ENCODE data around the gene SRA1.

Gene SRA1

DNA sequence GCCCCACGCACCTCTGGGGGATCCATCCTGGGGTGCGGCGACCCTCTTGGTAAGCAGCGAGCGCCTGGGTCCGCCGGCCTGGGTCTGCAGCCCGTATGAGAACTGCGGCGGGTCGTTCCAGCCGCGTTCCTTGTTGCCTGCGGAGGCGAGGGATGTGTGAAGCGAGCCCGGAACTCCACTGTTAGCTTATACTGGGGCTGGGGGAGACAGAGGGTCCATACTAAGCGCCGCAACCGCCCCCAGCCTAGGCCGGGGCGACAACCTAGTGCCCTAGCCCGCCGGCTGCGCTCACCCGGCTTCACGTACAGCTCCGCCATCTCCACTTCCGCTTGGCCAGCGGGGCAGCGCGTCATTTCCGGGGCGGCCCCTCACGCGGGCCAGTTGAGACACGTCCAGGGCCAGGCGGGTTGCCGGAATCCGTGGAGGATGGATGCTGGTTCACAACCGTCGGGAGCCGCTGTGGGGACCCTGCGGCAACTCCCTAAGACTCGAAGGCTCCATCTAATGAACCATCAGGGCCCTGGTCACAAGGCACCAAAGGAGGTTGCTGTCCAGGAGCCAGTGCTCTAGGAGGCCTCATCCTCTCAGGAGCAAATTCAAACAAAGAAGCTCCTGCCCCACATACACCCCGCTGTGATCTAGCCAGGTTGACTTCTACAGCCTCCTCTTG, at the start of gene SRA1 (continued):
- TF ChIP-seq, protein P1, sequence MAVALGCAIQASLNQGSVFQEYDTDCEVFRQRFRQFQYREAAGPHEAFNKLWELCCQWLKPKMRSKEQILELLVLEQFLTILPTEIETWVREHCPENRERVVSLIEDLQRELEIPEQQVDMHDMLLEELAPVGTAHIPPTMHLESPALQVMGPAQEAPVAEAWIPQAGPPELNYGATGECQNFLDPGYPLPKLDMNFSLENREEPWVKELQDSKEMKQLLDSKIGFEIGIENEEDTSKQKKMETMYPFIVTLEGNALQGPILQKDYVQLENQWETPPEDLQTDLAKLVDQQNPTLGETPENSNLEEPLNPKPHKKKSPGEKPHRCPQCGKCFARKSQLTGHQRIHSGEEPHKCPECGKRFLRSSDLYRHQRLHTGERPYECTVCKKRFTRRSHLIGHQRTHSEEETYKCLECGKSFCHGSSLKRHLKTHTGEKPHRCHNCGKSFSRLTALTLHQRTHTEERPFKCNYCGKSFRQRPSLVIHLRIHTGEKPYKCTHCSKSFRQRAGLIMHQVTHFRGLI (tag by site-specific recombination; IDR thresholded peaks at IDR 0.05): 0 out of 2 replicates have a peak, but pooled peaks have one; percentile 10
- TF ChIP-seq ZBTB20 (tag by site-specific recombination; IDR thresholded peaks at IDR 0.05) (peak; percentile 61; the same call in 1 of the 2 replicates), ZFHX2 (tag by site-specific recombination; conservative IDR thresholded peaks at IDR 0.05) (no peak), ZNF548 (tag by site-specific recombination; IDR thresholded peaks at IDR 0.05) (no peak), ZNF830 (tag by site-specific recombination; IDR thresholded peaks at IDR 0.05; ENCODE audit: low read depth) (no peak), SP2 (tag by site-specific recombination; IDR thresholded peaks at IDR 0.05) (peak; percentile 89), ZNF621 (tag by site-specific recombination; IDR thresholded peaks at IDR 0.05) (no peak), ZSCAN5A (tag by site-specific recombination; IDR thresholded peaks at IDR 0.05) (no peak), ZFP3 (tag by site-specific recombination; IDR thresholded peaks at IDR 0.05; ENCODE audit: low read depth) (no peak), ZSCAN30 (tag by site-specific recombination; IDR thresholded peaks at IDR 0.05) (peak; percentile 65; the same call in 1 of the 2 replicates), ZNF658 (tag by site-specific recombination; IDR thresholded peaks at IDR 0.05) (no peak), ZNF350 (tag by site-specific recombination; IDR thresholded peaks at IDR 0.05) (no peak), SCRT1 (tag by site-specific recombination; IDR thresholded peaks at IDR 0.05; ENCODE audit: borderline replicate concordance) (no peak), ZNF792 (tag by site-specific recombination; IDR thresholded peaks at IDR 0.05) (no peak), ZNF354C (tag by site-specific recombination; IDR thresholded peaks at IDR 0.05; ENCODE audit: borderline replicate concordance, low read depth) (no peak), ZNF239 (tag by site-specific recombination; IDR thresholded peaks at IDR 0.05) (no peak), ZNF138 (tag by site-specific recombination; IDR thresholded peaks at IDR 0.05; ENCODE audit: borderline replicate concordance) (no peak), ZNF140 (tag by site-specific recombination; IDR thresholded peaks at IDR 0.05) (no peak), KLF10 (tag by site-specific recombination; IDR thresholded peaks at IDR 0.05) (no peak), ZNF501 (tag by site-specific recombination; IDR thresholded peaks at IDR 0.05) (peak; percentile 93), ZNF292 (tag by site-specific recombination; IDR thresholded peaks at IDR 0.05; ENCODE audit: borderline replicate concordance, low read depth) (no peak), ZNF2 (tag by site-specific recombination; IDR thresholded peaks at IDR 0.05) (peak; percentile 73), ZNF677 (tag by site-specific recombination; IDR thresholded peaks at IDR 0.05) (no peak), HOXA7 (CRISPR knock-in tag; IDR thresholded peaks at IDR 0.05; ENCODE audit: borderline replicate concordance) (no peak), ZNF266 (tag by site-specific recombination; IDR thresholded peaks at IDR 0.05; ENCODE audit: low read depth) (no peak), ZNF514 (tag by site-specific recombination; IDR thresholded peaks at IDR 0.05) (no peak), ZNF146 (tag by site-specific recombination; IDR thresholded peaks at IDR 0.05) (no peak), SETDB1 (IDR thresholded peaks at IDR 0.05; ENCODE audit: insufficient read length, low read length) (no peak), ZNF544 (tag by site-specific recombination; IDR thresholded peaks at IDR 0.05) (no peak), ZNF169 (tag by site-specific recombination; IDR thresholded peaks at IDR 0.05) (no peak)
- TF ChIP-seq, protein P2, sequence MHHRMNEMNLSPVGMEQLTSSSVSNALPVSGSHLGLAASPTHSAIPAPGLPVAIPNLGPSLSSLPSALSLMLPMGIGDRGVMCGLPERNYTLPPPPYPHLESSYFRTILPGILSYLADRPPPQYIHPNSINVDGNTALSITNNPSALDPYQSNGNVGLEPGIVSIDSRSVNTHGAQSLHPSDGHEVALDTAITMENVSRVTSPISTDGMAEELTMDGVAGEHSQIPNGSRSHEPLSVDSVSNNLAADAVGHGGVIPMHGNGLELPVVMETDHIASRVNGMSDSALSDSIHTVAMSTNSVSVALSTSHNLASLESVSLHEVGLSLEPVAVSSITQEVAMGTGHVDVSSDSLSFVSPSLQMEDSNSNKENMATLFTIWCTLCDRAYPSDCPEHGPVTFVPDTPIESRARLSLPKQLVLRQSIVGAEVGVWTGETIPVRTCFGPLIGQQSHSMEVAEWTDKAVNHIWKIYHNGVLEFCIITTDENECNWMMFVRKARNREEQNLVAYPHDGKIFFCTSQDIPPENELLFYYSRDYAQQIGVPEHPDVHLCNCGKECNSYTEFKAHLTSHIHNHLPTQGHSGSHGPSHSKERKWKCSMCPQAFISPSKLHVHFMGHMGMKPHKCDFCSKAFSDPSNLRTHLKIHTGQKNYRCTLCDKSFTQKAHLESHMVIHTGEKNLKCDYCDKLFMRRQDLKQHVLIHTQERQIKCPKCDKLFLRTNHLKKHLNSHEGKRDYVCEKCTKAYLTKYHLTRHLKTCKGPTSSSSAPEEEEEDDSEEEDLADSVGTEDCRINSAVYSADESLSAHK (tag by site-specific recombination; IDR thresholded peaks at IDR 0.05): no peak; the same call in 1 of the 2 replicates
- TF ChIP-seq, protein P3, sequence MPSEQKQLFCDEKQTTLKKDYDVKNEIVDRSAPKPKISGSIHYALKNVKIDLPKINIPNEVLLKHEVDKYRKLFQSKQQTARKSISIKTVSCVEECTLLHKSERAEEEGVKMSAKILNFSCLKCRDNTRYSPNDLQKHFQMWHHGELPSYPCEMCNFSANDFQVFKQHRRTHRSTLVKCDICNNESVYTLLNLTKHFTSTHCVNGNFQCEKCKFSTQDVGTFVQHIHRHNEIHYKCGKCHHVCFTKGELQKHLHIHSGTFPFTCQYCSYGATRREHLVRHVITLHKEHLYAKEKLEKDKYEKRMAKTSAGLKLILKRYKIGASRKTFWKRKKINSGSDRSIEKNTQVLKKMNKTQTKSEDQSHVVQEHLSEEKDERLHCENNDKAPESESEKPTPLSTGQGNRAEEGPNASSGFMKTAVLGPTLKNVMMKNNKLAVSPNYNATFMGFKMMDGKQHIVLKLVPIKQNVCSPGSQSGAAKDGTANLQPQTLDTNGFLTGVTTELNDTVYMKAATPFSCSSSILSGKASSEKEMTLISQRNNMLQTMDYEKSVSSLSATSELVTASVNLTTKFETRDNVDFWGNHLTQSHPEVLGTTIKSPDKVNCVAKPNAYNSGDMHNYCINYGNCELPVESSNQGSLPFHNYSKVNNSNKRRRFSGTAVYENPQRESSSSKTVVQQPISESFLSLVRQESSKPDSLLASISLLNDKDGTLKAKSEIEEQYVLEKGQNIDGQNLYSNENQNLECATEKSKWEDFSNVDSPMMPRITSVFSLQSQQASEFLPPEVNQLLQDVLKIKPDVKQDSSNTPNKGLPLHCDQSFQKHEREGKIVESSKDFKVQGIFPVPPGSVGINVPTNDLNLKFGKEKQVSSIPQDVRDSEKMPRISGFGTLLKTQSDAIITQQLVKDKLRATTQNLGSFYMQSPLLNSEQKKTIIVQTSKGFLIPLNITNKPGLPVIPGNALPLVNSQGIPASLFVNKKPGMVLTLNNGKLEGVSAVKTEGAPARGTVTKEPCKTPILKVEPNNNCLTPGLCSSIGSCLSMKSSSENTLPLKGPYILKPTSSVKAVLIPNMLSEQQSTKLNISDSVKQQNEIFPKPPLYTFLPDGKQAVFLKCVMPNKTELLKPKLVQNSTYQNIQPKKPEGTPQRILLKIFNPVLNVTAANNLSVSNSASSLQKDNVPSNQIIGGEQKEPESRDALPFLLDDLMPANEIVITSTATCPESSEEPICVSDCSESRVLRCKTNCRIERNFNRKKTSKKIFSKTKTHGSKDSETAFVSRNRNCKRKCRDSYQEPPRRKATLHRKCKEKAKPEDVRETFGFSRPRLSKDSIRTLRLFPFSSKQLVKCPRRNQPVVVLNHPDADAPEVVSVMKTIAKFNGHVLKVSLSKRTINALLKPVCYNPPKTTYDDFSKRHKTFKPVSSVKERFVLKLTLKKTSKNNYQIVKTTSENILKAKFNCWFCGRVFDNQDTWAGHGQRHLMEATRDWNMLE (tag by site-specific recombination; conservative IDR thresholded peaks at IDR 0.05; ENCODE audit: low read depth): peak; percentile 78
